Body of pancreas (tissue), 4 donors: Measurements from ENCODE around the gene NEGR1.

ENCODE experiments used
- CTCF ChIP-seq, 7 experiments: fragments of 450-650 bp in 4 of 7; fragments of 200-600 bp in 3 of 7; sonication (generic) in 3 of 7; IDR thresholded peaks; one replicate each; pipeline ENCODE4 v1.5.1; 2016 to 2019; ENCODE audit warnings: antibody characterized with exemption in 7 of 7
- POLR2A ChIP-seq, 3 donors: fragments of 450-650 bp; IDR thresholded peaks; one replicate each; pipeline ENCODE4 v1.6.1; 2016; ENCODE audit warnings: antibody characterized with exemption in 3 of 3, mild to moderate bottlenecking in 2 of 3

- TF ChIP-seq CTCF (IDR thresholded peaks at IDR 0.05) (no peak), POLR2A (IDR thresholded peaks at IDR 0.05) (no peak)
These were observed 717.1 kb downstream of the NEGR1 start for GRCh38 chr1:71565262-71565661.
